ENCODE results near the gene AGAP1.

GRCh38 chr2:235677276-235677788 lies 183.5 kb downstream of the AGAP1 start:
- TF ChIP-seq CTCF (IDR thresholded peaks at IDR 0.05) (no peak), POLR2AphosphoS5 (IDR thresholded peaks at IDR 0.05) (no peak), EP300 (IDR thresholded peaks at IDR 0.05) (no peak)
